ENCODE results near the gene TMEM170B. TPM values are rescaled to one million over a fixed set of nuclear protein-coding genes. Genes with fewer than 3 reads are reported as not detected.

TMEM170B gene
- polyA plus RNA-seq, 1 donor = 4.7 TPM

GRCh38 chr6:11613858-11614257 lies 76.3 kb downstream of the TMEM170B start:
- Histone ChIP-seq H3K4me3 (ENCODE audit: low read length) (no peak overlapping the region), H3K27ac (ENCODE audit: low read length) (no peak overlapping the region), H3K36me3 (ENCODE audit: control insufficient read depth, insufficient read depth, low read length) (no peaks in the 10 kb centered on the region), H3K9me3 (ENCODE audit: control insufficient read depth, low read depth, low read length) (no peaks in the 10 kb centered on the region), H3K4me1 (ENCODE audit: control insufficient read depth, insufficient read depth, low read length) (no peaks in the 10 kb centered on the region), H3K27me3 (ENCODE audit: control insufficient read depth, insufficient read depth, low read length) (no peaks in the 10 kb centered on the region)
- 40% methylated on average over 1 of the region's 4 CpGs for WGBS (ENCODE audit: insufficient coverage, low lambda C conversion rate)
- DNase-seq = no peak

DNA sequence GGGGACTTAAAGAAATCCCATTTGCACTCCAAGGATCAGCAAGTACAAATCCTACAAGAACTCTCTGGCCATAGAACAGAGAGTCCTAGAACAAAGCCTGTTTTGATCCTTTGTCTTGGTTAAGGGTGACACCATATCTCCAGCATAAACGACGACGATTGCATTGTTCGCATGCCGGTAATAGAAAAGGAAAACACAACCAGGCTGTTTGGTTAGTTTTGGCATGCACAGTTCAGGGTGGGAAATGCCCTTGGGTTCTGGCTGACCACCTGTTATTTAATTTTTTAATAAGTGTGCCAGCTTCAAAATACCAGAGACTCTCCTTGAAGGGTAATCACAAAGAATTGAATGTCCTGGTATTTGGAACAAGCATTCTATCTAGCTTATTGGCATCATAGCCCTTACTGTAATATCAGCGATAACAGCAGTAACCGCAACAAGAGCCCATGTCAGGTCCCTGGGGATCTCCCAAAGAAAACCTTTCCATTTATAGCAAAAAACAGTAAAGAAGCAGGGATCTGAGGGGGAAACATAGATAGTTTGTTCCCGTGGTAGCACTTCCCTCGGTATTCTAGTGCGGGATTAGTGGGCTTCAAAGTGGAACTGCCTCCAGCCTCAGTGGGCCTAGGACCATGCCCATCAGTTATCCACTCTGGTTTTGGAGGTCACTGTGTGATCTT lies 77.1 kb downstream of the TMEM170B start:
- Histone ChIP-seq H3K4me1 (ENCODE audit: control insufficient read depth, insufficient read depth, low read length) (no peaks in the 10 kb centered on the region), H3K4me3 (ENCODE audit: low read length) (no peak overlapping the region), H3K27ac (ENCODE audit: low read length) (no peak overlapping the region), H3K9me3 (ENCODE audit: control insufficient read depth, low read depth, low read length) (no peaks in the 10 kb centered on the region), H3K36me3 (ENCODE audit: control insufficient read depth, insufficient read depth, low read length) (no peaks in the 10 kb centered on the region), H3K27me3 (ENCODE audit: control insufficient read depth, insufficient read depth, low read length) (no peaks in the 10 kb centered on the region)
- no peak for DNase-seq
- WGBS (ENCODE audit: insufficient coverage, low lambda C conversion rate) = 100% methylated on average over 1 of the region's 10 CpGs

- H3K4me3 ChIP-seq (ENCODE audit: low read length) = no peak overlapping the region
- H3K36me3 ChIP-seq (ENCODE audit: control insufficient read depth, insufficient read depth, low read length) = no peaks in the 10 kb centered on the region
- no peak for DNase-seq
- no peak overlapping the region for H3K27ac ChIP-seq (ENCODE audit: low read length)
- no peaks in the 10 kb centered on the region for H3K4me1 ChIP-seq (ENCODE audit: control insufficient read depth, insufficient read depth, low read length)
- no peaks in the 10 kb centered on the region for H3K27me3 ChIP-seq (ENCODE audit: control insufficient read depth, insufficient read depth, low read length)
- no CpG with 5 or more reads among the region's 5 CpGs for WGBS (ENCODE audit: insufficient coverage, low lambda C conversion rate)
- H3K9me3 ChIP-seq (ENCODE audit: control insufficient read depth, low read depth, low read length) = no peaks in the 10 kb centered on the region
These were observed 77.7 kb downstream of the TMEM170B start for GRCh38 chr6:11615214-11615602.

- H3K27ac ChIP-seq (ENCODE audit: low read length) = no peak overlapping the region
- H3K9me3 ChIP-seq (ENCODE audit: control insufficient read depth, low read depth, low read length) = no peaks in the 10 kb centered on the region
- H3K4me3 ChIP-seq (ENCODE audit: low read length) = no peak overlapping the region
- no peak for DNase-seq
- WGBS (ENCODE audit: insufficient coverage, low lambda C conversion rate) = no CpG with 5 or more reads among the region's 5 CpGs
- H3K4me1 ChIP-seq (ENCODE audit: control insufficient read depth, insufficient read depth, low read length) = no peaks in the 10 kb centered on the region
- no peaks in the 10 kb centered on the region for H3K27me3 ChIP-seq (ENCODE audit: control insufficient read depth, insufficient read depth, low read length)
- no peaks in the 10 kb centered on the region for H3K36me3 ChIP-seq (ENCODE audit: control insufficient read depth, insufficient read depth, low read length)
These were observed 78.7 kb downstream of the TMEM170B start for GRCh38 chr6:11616200-11616611.

- no peak overlapping the region for H3K27ac ChIP-seq (ENCODE audit: low read length)
- WGBS (ENCODE audit: insufficient coverage, low lambda C conversion rate) = no CpG with 5 or more reads among the region's 4 CpGs
- H3K36me3 ChIP-seq (ENCODE audit: control insufficient read depth, insufficient read depth, low read length) = no peaks in the 10 kb centered on the region
- H3K4me1 ChIP-seq (ENCODE audit: control insufficient read depth, insufficient read depth, low read length) = no peaks in the 10 kb centered on the region
- H3K27me3 ChIP-seq (ENCODE audit: control insufficient read depth, insufficient read depth, low read length) = no peaks in the 10 kb centered on the region
- no peaks in the 10 kb centered on the region for H3K9me3 ChIP-seq (ENCODE audit: control insufficient read depth, low read depth, low read length)
- no peak overlapping the region for H3K4me3 ChIP-seq (ENCODE audit: low read length)
- no peak for DNase-seq
These were observed 81.0 kb downstream of the TMEM170B start for GRCh38 chr6:11618533-11618932.

DNA sequence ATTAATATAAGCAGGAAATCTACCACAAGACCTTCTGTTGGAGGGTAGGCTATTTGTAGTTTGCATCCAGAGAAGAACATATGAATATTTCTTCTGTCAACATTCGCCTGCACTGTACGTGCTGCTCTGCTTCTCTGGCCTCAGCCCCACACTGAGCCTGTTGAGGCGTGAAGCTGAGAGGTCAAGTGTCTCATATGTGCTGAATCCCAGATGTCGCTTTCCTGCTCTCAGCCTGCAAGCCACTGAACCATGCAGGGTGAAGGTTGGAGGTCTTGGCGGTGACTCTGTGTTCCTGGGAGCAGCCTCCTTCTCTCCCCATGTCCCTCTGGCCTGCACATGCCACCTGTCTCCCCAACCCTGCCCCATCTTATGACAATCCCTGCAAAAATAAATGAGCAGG lies 83.6 kb downstream of the TMEM170B start:
- DNase-seq = no peak
- WGBS (ENCODE audit: insufficient coverage, low lambda C conversion rate) = no CpG with 5 or more reads among the region's 5 CpGs
- Histone ChIP-seq H3K27ac (ENCODE audit: low read length) (no peak overlapping the region), H3K27me3 (ENCODE audit: control insufficient read depth, insufficient read depth, low read length) (no peaks in the 10 kb centered on the region), H3K4me3 (ENCODE audit: low read length) (no peak overlapping the region), H3K4me1 (ENCODE audit: control insufficient read depth, insufficient read depth, low read length) (no peaks in the 10 kb centered on the region), H3K36me3 (ENCODE audit: control insufficient read depth, insufficient read depth, low read length) (no peaks in the 10 kb centered on the region), H3K9me3 (ENCODE audit: control insufficient read depth, low read depth, low read length) (no peaks in the 10 kb centered on the region)

GRCh38 chr6:11622156-11622555 lies 84.6 kb downstream of the TMEM170B start:
- no peak overlapping the region for H3K27ac ChIP-seq (ENCODE audit: low read length)
- H3K4me3 ChIP-seq (ENCODE audit: low read length) = no peak overlapping the region
- H3K9me3 ChIP-seq (ENCODE audit: control insufficient read depth, low read depth, low read length) = no peaks in the 10 kb centered on the region
- no peaks in the 10 kb centered on the region for H3K27me3 ChIP-seq (ENCODE audit: control insufficient read depth, insufficient read depth, low read length)
- H3K4me1 ChIP-seq (ENCODE audit: control insufficient read depth, insufficient read depth, low read length) = no peaks in the 10 kb centered on the region
- no peaks in the 10 kb centered on the region for H3K36me3 ChIP-seq (ENCODE audit: control insufficient read depth, insufficient read depth, low read length)
- WGBS (ENCODE audit: insufficient coverage, low lambda C conversion rate) = 67% methylated on average over 1 of the region's 4 CpGs
- DNase-seq = no peak

DNA sequence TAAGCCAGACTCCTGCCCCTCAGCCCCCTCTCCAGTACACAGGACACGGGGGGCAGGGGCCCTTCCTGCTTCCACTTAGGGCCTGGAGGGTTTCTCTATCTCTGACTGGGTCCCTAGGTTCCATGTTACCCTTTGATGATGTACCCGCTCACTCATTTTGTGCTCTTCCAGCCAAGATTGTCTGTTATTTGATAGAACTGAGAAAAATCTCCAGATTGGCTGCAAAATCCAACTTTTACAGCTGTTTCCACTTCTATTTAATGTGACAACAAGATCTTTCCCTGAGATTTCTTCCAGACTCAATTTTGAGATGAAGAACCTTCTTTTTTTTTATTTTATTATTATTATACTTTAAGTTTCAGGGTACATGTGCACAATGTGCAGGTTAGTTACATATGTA lies 85.7 kb downstream of the TMEM170B start:
- H3K4me3 ChIP-seq (ENCODE audit: low read length) = no peak overlapping the region
- H3K4me1 ChIP-seq (ENCODE audit: control insufficient read depth, insufficient read depth, low read length) = no peaks in the 10 kb centered on the region
- DNase-seq = no peak
- no peak overlapping the region for H3K27ac ChIP-seq (ENCODE audit: low read length)
- H3K36me3 ChIP-seq (ENCODE audit: control insufficient read depth, insufficient read depth, low read length) = no peaks in the 10 kb centered on the region
- H3K27me3 ChIP-seq (ENCODE audit: control insufficient read depth, insufficient read depth, low read length) = no peaks in the 10 kb centered on the region
- WGBS (ENCODE audit: insufficient coverage, low lambda C conversion rate) = no CpG with 5 or more reads among the region's 2 CpGs
- no peaks in the 10 kb centered on the region for H3K9me3 ChIP-seq (ENCODE audit: control insufficient read depth, low read depth, low read length)

DNA sequence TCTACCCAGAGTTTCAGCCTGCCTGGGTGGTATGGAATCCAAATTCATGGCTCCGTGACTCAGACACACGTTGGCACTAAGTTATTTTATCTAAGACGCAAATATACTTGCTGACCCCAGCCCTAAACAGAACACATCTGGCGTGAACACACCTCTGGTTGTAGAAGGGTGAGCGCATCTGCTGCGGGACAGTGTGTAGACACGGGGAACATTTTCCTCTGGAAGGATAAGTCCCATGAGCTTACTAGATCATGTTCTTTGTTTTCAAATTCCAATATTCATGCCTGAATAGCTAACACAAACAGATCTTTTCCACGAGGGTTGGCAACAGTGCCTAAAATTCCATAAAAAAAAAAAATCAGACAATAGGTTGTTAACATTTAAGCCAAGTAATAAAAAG lies 87.8 kb downstream of the TMEM170B start:
- Histone ChIP-seq H3K27ac (ENCODE audit: low read length) (no peak overlapping the region), H3K9me3 (ENCODE audit: control insufficient read depth, low read depth, low read length) (no peaks in the 10 kb centered on the region), H3K27me3 (ENCODE audit: control insufficient read depth, insufficient read depth, low read length) (no peaks in the 10 kb centered on the region), H3K4me1 (ENCODE audit: control insufficient read depth, insufficient read depth, low read length) (no peaks in the 10 kb centered on the region), H3K4me3 (ENCODE audit: low read length) (no peak overlapping the region), H3K36me3 (ENCODE audit: control insufficient read depth, insufficient read depth, low read length) (no peaks in the 10 kb centered on the region)
- WGBS (ENCODE audit: insufficient coverage, low lambda C conversion rate) = 83% methylated on average over 1 of the region's 8 CpGs
- DNase-seq = no peak

DNA sequence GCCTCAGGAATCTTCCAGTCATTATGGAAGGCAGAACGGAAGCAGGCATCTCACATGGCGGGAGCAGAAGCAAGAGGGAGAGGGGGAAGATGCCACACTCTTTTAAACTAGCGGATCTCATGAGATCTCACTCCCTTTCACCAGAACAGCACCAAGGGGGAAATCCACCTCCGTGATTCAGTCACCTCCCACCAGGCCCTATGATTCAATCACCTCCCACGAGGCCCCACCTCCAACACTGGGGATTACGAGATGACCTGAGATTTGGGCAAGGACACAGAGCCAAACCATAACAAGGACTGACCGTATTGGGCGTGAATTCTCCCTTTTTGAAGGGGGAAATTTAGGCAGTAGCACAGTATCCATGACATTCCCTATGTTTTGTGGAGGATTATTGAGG lies 88.8 kb downstream of the TMEM170B start:
- no peaks in the 10 kb centered on the region for H3K27me3 ChIP-seq (ENCODE audit: control insufficient read depth, insufficient read depth, low read length)
- DNase-seq = no peak
- no peak overlapping the region for H3K27ac ChIP-seq (ENCODE audit: low read length)
- H3K36me3 ChIP-seq (ENCODE audit: control insufficient read depth, insufficient read depth, low read length) = no peaks in the 10 kb centered on the region
- WGBS (ENCODE audit: insufficient coverage, low lambda C conversion rate) = no CpG with 5 or more reads among the region's 8 CpGs
- no peaks in the 10 kb centered on the region for H3K9me3 ChIP-seq (ENCODE audit: control insufficient read depth, low read depth, low read length)
- H3K4me3 ChIP-seq (ENCODE audit: low read length) = no peak overlapping the region
- H3K4me1 ChIP-seq (ENCODE audit: control insufficient read depth, insufficient read depth, low read length) = no peaks in the 10 kb centered on the region

- no peak for DNase-seq
- Histone ChIP-seq H3K27ac (ENCODE audit: low read length) (no peak overlapping the region), H3K27me3 (ENCODE audit: control insufficient read depth, insufficient read depth, low read length) (no peaks in the 10 kb centered on the region), H3K4me1 (ENCODE audit: control insufficient read depth, insufficient read depth, low read length) (peaks cover 4% of the 10 kb centered on the region), H3K9me3 (ENCODE audit: control insufficient read depth, low read depth, low read length) (no peaks in the 10 kb centered on the region), H3K36me3 (ENCODE audit: control insufficient read depth, insufficient read depth, low read length) (no peaks in the 10 kb centered on the region), H3K4me3 (ENCODE audit: low read length) (no peak overlapping the region)
These were observed 91.0 kb downstream of the TMEM170B start for GRCh38 chr6:11628562-11628961.
